HG03469 (cell line): ENCODE measurements around the gene IBA57.

Experiments used
- ATAC-seq: cut with Tn5 transposase; IDR thresholded peaks from one replicate; pipeline ENCODE4 v1.9.1; 2021; ENCODE audit warnings: mild to moderate bottlenecking, moderate library complexity, moderate number of reproducible peaks; ENCODE audit not compliant: unreplicated experiment

IBA57 gene

GRCh38 chr1:228165372-228166169 is at the start of gene IBA57:
IBA57 (plus strand) TSS chr1:228165804; CDS start chr1:228165817, 13 bp downstream.
- ATAC-seq = peak; percentile 68

DNA sequence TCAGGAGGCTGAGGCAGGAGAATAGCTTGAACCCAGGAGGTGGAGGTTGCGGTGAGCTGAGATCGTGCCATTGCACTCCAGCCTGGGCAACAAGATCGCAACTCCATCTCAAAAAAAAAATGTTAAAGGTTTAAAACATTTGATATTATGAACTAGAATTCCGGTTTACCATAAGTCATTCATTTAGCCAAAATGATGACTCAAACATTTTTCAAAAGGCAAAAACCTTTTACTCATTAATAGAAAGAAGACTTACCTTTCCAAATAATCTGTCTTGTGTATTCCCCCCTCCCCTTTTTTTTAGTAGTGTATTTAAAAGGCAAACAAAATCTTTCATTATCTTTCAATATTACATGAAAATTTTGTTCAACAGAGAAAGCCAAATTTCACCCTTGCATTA is 48.3 kb upstream of the IBA57 start:
- no peak for ATAC-seq

DNA sequence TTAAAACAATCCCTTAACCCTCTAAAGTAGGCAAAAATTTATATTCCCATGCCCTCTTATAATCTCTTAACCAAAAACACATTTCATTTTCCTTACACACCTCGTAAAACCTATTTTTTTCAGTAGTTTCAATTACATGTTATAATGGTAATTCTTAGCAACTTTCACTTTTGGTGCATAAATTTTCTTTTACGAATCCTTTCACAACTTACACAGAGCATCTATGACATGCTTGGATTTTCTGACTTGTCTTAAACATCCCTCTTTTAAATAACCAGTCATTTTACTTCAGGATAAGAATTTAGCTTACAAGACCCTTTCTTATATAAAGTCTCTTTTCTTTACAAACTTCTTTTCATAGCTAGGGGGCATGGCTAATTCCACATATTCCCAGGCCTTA is 47.6 kb upstream of the IBA57 start:
- ATAC-seq = no peak

DNA sequence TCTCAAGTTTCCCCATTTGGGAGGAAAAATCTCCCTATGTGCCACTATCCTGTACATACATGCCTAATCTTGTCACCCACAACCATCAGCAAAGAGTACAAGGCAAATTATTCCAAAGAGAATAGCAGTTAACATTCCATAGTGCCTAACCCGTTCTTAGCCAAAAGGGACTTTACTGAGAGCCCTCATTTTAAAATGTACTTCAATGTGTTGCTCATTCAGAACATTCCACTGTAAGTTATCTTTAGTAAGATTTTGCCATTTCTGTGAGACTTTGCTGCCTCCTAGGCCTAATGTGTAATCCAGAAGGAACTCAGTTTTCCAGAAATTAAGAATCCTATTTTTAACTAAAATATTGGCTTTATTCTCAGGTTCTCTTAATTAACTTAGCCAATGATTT is 45.3 kb upstream of the IBA57 start:
- no peak for ATAC-seq

DNA sequence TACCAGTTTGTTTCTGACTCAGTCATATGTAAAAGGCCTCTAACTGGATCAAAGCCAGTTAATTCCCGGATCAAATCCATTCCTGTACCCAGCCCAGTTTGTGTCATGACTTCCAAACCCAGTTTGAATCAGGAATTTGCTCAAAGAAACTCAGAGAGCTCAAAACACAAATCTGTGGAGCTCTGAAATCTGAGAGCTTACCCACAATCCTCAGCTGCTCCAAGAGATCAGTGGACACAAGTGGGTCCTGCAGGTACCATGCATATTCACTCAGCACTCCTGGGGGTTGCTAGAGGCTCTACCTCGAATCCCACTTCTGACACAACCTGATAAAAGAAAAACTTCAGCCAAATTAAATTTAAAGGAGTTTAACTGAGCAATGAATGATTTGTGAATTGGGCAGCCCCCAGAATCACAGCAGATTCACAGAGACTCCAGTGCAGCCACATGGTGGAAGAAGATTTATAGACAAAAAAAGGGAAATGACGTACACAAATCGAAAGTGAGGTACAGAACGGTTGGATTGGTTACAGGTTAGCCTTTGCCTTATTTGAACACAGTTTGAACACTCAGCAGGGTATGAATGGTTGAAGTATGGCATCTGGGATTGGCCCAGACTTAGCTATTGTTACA is 44.6 kb upstream of the IBA57 start:
- no peak for ATAC-seq

- ATAC-seq = no peak
Measured at GRCh38 chr1:228122921-228123441, 42.6 kb upstream of the IBA57 start.

DNA sequence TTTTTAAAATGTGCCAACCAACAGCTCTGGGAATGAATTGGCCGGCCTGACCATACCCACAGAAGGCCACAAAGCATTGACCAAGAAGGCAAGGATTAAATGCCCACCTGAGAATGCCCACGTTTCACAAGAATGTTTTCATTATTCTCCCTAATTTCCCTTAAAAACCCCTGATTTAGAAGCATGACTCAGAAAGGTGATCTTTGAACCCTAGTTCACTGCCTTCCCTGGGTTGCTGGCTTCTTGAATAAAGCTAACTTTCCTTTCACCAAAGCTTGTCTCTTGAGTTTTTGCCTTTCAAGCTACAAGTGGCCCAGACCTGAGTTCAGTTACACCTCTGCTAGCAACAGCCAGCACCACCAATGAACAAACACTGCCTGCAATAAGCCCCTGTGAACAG is 42.1 kb upstream of the IBA57 start:
- no peak for ATAC-seq

DNA sequence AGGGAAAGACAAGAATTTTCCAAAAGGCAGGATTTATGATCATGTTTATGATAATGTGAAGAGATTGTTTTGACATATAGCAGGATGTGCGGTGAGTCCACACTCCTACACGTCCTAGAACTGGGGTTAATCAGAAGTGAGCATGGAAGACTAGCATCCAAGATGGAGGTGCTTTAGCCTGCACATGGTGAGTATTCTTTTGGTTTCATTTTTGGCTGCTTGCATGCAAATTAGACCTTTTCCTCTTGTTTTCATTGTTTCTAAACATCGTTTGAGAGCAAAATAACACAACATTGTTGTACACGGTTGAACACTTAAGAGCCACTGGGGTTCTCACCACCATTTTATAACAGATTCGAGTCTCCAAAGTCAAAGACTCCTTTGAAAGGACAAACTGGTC is 40.4 kb upstream of the IBA57 start:
- ATAC-seq = no peak

DNA sequence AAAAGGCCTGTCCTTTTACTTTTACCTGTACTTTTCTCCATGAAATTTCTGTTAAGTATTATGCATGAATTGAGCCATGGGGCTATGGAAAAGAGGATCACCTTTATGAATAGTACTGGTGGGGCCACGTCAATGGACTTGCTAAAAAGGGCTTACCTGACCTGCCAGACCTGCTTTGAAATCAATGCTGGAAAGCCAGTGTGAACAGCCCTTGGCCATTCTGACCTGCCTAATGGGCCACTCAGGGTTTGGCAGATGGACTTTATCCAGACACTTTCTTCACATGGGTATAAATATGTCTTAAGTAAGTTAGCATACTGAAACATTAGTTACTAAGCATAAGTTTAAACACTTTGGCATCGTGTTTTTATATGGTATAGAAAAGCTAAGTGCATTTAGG is 33.8 kb upstream of the IBA57 start:
- ATAC-seq = no peak

- no peak for ATAC-seq
Measured at GRCh38 chr1:228134591-228134990, 31.0 kb upstream of the IBA57 start.

DNA sequence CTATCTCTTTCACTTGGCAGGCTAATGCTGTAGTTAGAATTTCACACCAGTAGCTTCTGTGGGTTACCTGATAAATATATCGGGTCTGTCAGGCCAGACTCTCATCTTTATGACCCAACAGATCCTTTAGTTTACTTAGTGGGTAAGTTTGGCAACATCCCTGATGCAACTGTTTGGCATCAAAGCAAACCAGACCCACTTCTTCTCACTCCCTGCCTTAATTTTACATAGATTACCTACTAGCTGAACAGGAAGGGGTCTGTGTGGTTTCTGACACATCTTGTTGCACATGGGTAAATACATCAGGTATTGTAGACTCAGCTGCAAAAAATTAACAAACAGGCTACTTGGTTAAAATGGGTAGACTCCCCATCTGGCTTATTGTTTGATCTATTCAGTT is 28.7 kb upstream of the IBA57 start:
- no peak for ATAC-seq

DNA sequence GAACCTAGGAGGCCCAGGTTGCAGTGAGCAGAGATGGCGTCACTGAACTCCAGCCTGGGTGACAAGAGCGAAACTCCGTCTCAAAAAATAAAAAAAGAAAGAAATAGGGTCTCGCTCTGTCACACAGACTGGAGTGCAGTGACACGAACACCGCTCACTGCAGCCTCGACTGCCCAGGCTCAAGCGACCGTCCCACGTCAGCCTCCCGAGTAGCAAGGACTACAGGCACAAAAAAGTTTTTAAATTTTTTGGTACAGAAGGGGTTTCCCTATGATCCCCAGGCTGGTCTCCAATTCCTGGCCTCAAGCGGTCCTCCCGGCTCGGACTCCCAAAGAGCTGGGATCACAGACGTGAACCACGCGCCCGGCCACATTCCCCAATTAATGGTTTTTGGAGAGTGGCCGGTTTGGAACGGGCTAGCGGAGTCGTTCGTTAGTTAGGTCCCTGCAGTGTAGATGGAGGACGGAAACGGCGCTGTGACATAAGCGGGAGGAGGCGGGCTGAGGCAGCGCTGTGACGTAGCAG is 26.1 kb upstream of the IBA57 start:
- no peak for ATAC-seq

DNA sequence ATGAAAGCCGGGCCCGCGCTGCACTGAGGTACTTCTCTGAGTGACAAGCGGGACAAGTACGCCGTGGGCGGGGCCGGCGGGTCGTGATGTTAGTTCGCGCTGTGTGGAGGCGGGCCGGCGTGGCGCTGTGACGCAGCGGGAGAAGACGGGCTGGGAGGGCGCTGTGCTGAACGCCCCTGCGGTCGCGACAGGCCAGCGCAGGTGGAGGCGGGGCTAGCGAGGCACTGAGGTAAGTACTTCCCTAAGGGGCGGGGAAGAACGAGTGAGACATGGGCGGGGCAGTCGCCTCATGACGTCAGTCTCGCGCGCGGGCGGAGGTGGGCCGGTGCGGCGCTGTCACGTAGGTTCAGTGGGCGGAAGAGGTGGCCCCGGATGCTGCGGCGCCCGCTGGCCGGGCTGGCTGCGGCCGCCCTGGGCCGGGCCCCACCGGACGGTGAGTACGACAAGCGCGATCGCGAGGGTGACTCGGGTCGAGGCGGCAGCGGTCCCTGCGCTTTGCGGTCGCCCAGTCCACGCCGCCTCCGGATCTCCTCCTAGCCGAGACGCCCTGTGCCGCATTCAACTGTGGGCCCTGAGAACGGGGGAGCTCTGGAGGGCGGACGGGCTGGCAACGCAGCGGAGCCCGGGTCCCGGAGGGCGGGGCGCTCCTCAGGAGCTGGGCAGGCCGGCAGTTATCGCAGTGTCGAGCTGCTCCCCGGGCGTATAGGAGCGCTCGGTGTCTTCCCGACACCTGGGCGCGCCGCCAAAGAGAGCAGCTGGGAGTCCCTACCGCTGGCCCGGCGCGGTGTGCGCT is 25.5 kb upstream of the IBA57 start, which contains the start of gene GUK1:
GUK1 (plus strand) TSS at position 349 of the 793 bp plus-strand sequence; CDS start at position 373, 24 bp downstream.
- ATAC-seq = peak; percentile 85

- no peak for ATAC-seq
Measured at GRCh38 chr1:228140724-228141225, 24.8 kb upstream of the IBA57 start.

- no peak for ATAC-seq
Measured at GRCh38 chr1:228141226-228142044, 24.2 kb upstream of the IBA57 start.

DNA sequence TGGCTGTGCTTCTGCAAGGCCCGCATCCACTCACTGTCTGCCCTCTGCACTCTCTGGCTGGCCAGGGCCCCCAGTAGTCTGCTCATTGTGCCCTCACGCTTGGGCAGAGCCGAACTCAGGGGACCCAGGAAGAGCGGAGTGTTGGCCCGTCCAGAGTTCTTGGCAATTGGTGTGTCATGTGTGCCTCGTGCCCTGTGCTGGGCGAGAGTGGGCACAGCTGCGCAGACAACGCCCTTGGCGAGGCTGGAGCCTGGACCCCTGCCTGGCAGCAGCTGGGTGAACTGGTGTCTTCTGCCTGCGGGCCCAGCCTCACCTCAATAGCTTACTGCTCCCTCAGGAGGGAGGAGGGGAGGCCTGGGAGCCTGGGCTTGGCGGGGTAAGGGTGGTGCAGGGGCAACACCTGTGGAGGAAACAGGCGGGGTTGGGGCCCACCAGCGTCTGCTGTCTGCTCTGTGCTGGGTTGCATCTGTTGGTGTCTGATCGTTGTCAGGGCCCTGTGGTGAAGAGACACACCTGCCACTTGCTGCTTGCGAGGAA is 23.4 kb upstream of the IBA57 start:
- ATAC-seq = no peak

DNA sequence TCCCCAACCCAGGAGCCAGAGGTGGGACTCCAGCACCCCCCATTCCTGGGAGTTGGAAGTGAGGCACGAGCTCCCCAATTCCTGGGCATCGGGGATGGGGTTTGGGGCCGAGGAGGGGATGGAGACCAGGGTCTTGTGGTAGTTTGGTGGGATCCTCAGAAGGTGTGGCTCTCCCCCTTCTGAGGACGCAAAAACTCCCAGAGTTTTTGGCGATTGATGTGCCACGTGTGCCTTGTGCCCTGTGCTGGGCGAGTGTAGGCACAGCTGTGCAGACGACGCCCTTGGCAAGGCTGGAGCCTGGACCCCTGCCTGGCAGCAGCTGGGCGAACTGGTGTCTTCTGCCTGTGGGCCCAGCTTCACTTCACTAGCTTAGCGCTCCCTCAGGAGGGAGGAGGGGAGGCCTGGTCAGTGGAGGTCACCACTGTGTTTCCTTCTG is 22.9 kb upstream of the IBA57 start:
- no peak for ATAC-seq

DNA sequence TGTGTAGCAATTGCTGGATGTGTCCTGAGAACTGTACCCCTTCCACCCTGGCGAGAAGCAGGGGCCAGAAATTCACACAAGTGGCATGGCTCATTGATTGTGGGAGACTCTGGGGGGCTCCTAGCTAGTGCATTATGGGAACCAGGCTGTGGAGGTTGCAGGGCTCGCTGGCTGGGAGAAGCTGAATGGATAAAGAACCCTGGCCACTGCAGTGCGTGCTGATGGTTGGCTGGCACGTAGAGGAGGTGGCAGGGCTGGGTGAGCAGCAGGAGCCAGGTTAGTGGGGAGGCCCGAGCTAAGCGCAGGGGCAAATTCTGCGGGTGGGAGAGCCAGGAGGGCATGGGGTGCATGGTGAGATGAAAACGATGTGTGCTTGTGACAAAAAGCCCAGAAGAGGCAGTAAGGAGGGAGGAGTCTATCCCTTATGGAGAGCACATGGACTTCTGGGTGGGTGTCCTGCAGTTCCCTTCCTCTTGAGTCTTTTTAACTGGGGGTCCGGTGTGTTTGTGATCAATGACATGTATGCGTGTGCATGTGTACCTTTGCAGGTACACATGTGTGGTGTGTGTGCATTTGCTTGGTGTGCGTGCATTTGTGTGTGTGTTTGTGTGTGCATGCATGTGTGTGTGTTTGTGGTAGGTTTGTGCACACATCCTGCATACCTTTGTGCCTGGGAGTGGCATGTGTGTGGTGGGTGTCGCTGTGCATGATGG is 22.0 kb upstream of the IBA57 start:
- no peak for ATAC-seq
